ENCODE results near the gene XAGE1A.
"Not testable (repeated sequence)": the region's sequence is repeated elsewhere in the genome, so short reads cannot be mapped to it uniquely, and the experiment has no call there.

The XAGE1A gene, protein sequence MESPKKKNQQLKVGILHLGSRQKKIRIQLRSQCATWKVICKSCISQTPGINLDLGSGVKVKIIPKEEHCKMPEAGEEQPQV

DNA sequence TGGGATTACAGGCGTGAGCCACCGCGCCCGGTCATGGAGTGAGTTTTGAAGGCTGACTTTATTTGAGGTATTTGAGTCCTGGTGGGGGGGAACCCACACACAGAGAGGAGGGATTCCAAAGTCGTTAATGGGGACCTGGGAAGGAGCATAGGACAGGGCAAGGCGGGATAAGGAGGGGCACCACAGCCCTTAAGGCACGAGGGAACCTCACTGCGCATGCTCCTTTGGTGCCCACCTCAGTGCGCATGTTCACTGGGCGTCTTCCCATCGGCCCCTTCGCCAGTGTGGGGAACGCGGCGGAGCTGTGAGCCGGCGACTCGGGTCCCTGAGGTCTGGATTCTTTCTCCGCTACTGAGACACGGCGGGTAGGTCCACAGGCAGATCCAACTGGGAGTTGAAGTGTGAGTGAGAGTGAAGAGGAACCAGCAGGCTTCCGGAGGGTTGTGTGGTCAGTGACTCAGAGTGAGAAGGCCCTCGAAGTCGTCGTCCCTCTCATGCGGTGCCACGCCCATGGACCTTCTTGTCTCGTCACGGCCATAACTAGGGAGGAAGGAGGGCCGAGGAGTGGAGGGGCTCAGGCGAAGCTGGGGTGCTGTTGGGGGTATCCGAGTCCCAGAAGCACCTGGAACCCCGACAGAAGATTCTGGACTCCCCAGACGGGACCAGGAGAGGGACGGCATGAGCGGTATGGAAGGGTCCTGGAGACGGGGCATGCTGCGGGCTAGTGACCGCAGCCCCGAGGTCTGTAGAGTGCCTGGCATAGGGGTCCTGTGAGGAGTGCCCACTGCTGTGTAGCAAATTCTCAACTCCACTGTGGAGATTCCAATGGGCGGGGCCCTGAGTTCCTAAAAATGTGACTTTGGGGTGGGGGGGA is at the start of gene XAGE1A:
TSS of gene XAGE1A (plus strand) at position 264 of the 874 bp plus-strand sequence. CDS start 1,554 bp downstream, outside the sequence.
- H3K27me3 ChIP-seq (ENCODE audit: control insufficient read depth in 1 of 2, insufficient read depth in 2 of 2, low read length in 2 of 2); H3K4me1 ChIP-seq (ENCODE audit: control insufficient read depth, insufficient read depth, low read length); H3K27ac ChIP-seq (ENCODE audit: low read length); H3K4me3 ChIP-seq (ENCODE audit: low read length in 2 of 2); H3K9ac ChIP-seq (ENCODE audit: low read length in 2 of 2); H3K9me3 ChIP-seq (ENCODE audit: control insufficient read depth in 2 of 2, low read length in 2 of 2); H3K36me3 ChIP-seq (ENCODE audit: control insufficient read depth in 2 of 2, insufficient read depth in 2 of 2, low read length in 2 of 2): not testable (repeated sequence)

DNA sequence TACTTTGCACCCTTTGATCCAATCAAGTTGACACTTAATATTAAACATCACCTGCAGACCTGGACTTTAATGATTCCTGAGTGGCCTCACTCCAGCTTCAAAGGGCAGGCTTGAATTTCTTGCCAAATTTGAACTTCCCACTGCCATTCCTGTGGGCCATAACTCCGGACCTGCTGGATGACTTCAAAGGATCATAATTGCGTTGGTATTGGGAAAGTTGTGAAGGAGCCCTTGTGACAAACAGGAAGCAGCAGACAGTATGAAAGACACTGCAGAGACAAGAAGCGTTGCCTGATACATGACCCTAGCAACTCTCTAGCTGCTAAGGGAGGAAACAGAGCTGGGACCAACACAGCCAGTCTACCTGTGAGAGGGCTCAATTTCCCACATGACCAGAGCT is 43.6 kb upstream of the XAGE1A start:
- not testable (repeated sequence) for H3K27ac ChIP-seq (ENCODE audit: low read length); H3K4me3 ChIP-seq (ENCODE audit: low read length in 2 of 2); H3K27me3 ChIP-seq (ENCODE audit: control insufficient read depth in 1 of 2, insufficient read depth in 2 of 2, low read length in 2 of 2); H3K4me1 ChIP-seq (ENCODE audit: control insufficient read depth, insufficient read depth, low read length); H3K9ac ChIP-seq (ENCODE audit: low read length in 2 of 2); H3K36me3 ChIP-seq (ENCODE audit: control insufficient read depth in 2 of 2, insufficient read depth in 2 of 2, low read length in 2 of 2); H3K9me3 ChIP-seq (ENCODE audit: control insufficient read depth in 2 of 2, low read length in 2 of 2)

DNA sequence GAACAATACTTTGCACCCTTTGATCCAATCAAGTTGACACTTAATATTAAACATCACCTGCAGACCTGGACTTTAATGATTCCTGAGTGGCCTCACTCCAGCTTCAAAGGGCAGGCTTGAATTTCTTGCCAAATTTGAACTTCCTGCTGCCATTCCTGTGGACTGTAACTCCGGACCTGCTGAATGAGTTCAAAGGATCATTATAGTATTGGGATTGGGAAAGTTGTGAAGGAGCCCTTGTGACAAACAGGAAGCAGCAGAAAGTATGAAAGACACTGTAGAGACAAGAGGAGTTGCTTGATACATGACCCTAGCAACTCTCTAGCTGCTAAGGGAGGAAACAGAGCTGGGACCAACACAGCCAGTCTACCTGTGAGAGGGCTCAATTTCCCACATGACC is 24.3 kb upstream of the XAGE1A start:
- H3K27ac ChIP-seq (ENCODE audit: low read length); H3K27me3 ChIP-seq (ENCODE audit: control insufficient read depth in 1 of 2, insufficient read depth in 2 of 2, low read length in 2 of 2); H3K4me1 ChIP-seq (ENCODE audit: control insufficient read depth, insufficient read depth, low read length); H3K36me3 ChIP-seq (ENCODE audit: control insufficient read depth in 2 of 2, insufficient read depth in 2 of 2, low read length in 2 of 2); H3K4me3 ChIP-seq (ENCODE audit: low read length in 2 of 2); H3K9ac ChIP-seq (ENCODE audit: low read length in 2 of 2); H3K9me3 ChIP-seq (ENCODE audit: control insufficient read depth in 2 of 2, low read length in 2 of 2): not testable (repeated sequence)

DNA sequence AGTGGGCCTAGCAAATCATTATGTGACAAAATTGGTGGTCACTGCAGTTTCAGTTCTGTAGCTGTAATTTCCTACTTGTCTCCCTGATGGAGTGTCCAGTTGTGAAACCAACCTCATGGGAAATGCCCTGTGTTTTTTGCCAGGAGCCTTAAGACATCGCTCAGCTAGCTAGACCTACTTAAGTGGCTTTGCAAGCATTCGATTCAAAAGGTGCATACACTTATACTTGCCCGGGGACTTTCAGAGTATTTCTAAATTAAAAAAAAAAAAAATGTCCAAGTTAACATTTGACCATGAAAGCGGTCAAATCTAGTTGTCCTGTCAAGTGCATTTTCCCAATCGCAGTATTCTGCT is 788 bp downstream of the XAGE1A start:
- not testable (repeated sequence) for H3K9ac ChIP-seq (ENCODE audit: low read length in 2 of 2); H3K27ac ChIP-seq (ENCODE audit: low read length); H3K36me3 ChIP-seq (ENCODE audit: control insufficient read depth in 2 of 2, insufficient read depth in 2 of 2, low read length in 2 of 2); H3K4me3 ChIP-seq (ENCODE audit: low read length in 2 of 2); H3K27me3 ChIP-seq (ENCODE audit: control insufficient read depth in 1 of 2, insufficient read depth in 2 of 2, low read length in 2 of 2); H3K9me3 ChIP-seq (ENCODE audit: control insufficient read depth in 2 of 2, low read length in 2 of 2); H3K4me1 ChIP-seq (ENCODE audit: control insufficient read depth, insufficient read depth, low read length)

DNA sequence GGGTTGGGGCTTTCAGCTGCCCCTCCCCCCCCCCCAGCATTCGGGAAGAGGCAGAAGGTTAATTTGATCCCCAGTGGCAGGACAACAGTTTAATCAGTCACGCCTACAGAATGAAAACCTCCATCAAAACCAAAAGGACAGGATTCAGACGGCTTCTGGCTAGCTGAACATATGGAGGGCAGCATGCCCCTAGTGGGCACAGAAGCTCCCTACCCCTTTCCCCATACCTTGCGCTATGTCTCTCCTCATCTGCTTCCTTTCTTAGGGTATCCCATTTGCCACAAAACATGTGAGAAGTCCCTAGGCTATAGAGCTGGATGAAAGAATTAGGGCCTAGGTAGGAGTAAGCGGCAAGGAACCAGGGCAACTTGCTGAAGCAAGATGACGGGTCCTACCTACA is 5.8 kb downstream of the XAGE1A start:
- not testable (repeated sequence) for H3K4me3 ChIP-seq (ENCODE audit: low read length in 2 of 2); H3K4me1 ChIP-seq (ENCODE audit: control insufficient read depth, insufficient read depth, low read length); H3K9me3 ChIP-seq (ENCODE audit: control insufficient read depth in 2 of 2, low read length in 2 of 2); H3K9ac ChIP-seq (ENCODE audit: low read length in 2 of 2); H3K27ac ChIP-seq (ENCODE audit: low read length); H3K36me3 ChIP-seq (ENCODE audit: control insufficient read depth in 2 of 2, insufficient read depth in 2 of 2, low read length in 2 of 2)
- peaks cover 0 to 20% of the 10 kb centered on the region in 2 donors for H3K27me3 ChIP-seq (ENCODE audit: control insufficient read depth in 1 of 2, insufficient read depth in 2 of 2, low read length in 2 of 2)

DNA sequence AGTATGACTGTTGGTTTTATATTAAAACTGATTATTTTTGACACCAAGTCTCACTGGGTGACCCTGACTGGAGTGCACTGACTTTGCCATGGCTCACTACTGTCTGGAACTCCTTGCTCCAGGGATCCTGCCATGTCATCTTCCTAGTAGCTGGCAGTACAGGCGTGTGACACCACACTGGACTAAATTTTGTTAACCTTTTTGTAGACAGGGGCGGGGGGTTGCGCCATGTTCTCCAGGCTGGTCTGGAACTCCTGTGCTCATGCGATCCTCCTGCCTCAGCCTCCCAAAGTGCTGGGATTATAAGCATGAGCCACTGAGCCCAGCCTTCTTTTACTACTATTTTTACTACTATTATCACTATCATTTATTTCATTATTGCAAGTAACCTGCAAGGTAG is 8.9 kb downstream of the XAGE1A start:
- peaks cover 0 to 29% of the 10 kb centered on the region in 2 donors for H3K27me3 ChIP-seq (ENCODE audit: control insufficient read depth in 1 of 2, insufficient read depth in 2 of 2, low read length in 2 of 2)
- H3K36me3 ChIP-seq (ENCODE audit: control insufficient read depth in 2 of 2, insufficient read depth in 2 of 2, low read length in 2 of 2), result no peaks in the 10 kb centered on the region
- H3K27ac ChIP-seq (ENCODE audit: low read length), result no peak overlapping the region
- no peak overlapping the region for H3K9ac ChIP-seq (ENCODE audit: low read length in 2 of 2)
- no peak overlapping the region for H3K4me3 ChIP-seq (ENCODE audit: low read length in 2 of 2)
- peaks cover 0 to 8% of the 10 kb centered on the region in 2 donors for H3K9me3 ChIP-seq (ENCODE audit: control insufficient read depth in 2 of 2, low read length in 2 of 2)
- no peaks in the 10 kb centered on the region for H3K4me1 ChIP-seq (ENCODE audit: control insufficient read depth, insufficient read depth, low read length)

DNA sequence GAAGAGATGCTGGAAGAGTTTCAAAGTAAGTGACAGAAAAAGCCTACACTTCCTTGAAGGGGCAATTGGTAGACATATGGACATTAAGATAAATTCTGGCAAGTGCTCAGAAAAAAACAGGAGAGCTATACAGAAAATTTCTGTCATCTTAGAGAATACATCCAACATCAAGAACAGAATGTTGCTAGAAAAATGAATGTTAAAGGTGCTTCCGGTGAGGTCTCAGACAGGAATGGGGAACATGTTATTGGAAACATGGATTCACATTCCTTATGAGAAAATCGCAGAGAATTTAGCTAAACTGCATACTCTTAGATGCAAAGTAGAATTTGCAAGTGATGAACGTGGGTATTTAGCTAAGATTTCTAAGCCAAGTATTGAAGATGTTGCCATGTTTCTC is 11.7 kb downstream of the XAGE1A start:
- H3K27ac ChIP-seq (ENCODE audit: low read length), result no peak overlapping the region
- peaks cover 0 to 8% of the 10 kb centered on the region in 2 donors for H3K9me3 ChIP-seq (ENCODE audit: control insufficient read depth in 2 of 2, low read length in 2 of 2)
- no peak overlapping the region for H3K9ac ChIP-seq (ENCODE audit: low read length in 2 of 2)
- H3K27me3 ChIP-seq (ENCODE audit: control insufficient read depth in 1 of 2, insufficient read depth in 2 of 2, low read length in 2 of 2), result peaks cover 0 to 27% of the 10 kb centered on the region in 2 donors
- no peak overlapping the region for H3K4me3 ChIP-seq (ENCODE audit: low read length in 2 of 2)
- no peaks in the 10 kb centered on the region for H3K36me3 ChIP-seq (ENCODE audit: control insufficient read depth in 2 of 2, insufficient read depth in 2 of 2, low read length in 2 of 2)
- H3K4me1 ChIP-seq (ENCODE audit: control insufficient read depth, insufficient read depth, low read length), result no peaks in the 10 kb centered on the region

DNA sequence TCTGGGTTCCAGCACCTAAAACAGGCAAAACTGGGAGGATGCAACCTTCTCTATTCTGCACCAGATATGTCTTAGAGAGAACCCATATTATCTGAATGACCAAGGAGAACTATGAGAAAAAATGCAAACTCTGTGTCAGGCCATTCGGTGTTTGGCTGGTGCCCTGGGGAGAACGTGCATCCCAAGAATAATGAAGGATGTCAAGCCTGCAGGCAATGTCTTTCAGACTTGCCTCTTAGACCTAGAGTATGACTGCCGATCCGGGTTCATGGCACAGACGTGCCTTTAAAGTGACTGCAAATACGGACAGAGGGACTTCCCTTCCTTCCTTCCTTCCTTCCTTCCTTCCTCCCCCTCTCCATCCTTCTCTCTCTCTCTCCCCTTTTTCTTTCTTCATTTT is 14.3 kb downstream of the XAGE1A start:
- no peak overlapping the region for H3K4me3 ChIP-seq (ENCODE audit: low read length in 2 of 2)
- H3K4me1 ChIP-seq (ENCODE audit: control insufficient read depth, insufficient read depth, low read length), result no peaks in the 10 kb centered on the region
- no peak overlapping the region for H3K9ac ChIP-seq (ENCODE audit: low read length in 2 of 2)
- H3K27ac ChIP-seq (ENCODE audit: low read length), result no peak overlapping the region
- peaks cover 0 to 14% of the 10 kb centered on the region in 2 donors for H3K27me3 ChIP-seq (ENCODE audit: control insufficient read depth in 1 of 2, insufficient read depth in 2 of 2, low read length in 2 of 2)
- H3K9me3 ChIP-seq (ENCODE audit: control insufficient read depth in 2 of 2, low read length in 2 of 2), result peaks cover 0 to 8% of the 10 kb centered on the region in 2 donors
- H3K36me3 ChIP-seq (ENCODE audit: control insufficient read depth in 2 of 2, insufficient read depth in 2 of 2, low read length in 2 of 2), result no peaks in the 10 kb centered on the region

DNA sequence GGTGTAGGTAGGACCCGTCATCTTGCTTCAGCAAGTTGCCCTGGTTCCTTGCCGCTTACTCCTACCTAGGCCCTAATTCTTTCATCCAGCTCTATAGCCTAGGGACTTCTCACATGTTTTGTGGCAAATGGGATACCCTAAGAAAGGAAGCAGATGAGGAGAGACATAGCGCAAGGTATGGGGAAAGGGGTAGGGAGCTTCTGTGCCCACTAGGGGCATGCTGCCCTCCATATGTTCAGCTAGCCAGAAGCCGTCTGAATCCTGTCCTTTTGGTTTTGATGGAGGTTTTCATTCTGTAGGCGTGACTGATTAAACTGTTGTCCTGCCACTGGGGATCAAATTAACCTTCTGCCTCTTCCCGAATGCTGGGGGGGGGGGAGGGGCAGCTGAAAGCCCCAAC is 15.5 kb downstream of the XAGE1A start:
- H3K27ac ChIP-seq (ENCODE audit: low read length); H3K4me1 ChIP-seq (ENCODE audit: control insufficient read depth, insufficient read depth, low read length): not testable (repeated sequence)

DNA sequence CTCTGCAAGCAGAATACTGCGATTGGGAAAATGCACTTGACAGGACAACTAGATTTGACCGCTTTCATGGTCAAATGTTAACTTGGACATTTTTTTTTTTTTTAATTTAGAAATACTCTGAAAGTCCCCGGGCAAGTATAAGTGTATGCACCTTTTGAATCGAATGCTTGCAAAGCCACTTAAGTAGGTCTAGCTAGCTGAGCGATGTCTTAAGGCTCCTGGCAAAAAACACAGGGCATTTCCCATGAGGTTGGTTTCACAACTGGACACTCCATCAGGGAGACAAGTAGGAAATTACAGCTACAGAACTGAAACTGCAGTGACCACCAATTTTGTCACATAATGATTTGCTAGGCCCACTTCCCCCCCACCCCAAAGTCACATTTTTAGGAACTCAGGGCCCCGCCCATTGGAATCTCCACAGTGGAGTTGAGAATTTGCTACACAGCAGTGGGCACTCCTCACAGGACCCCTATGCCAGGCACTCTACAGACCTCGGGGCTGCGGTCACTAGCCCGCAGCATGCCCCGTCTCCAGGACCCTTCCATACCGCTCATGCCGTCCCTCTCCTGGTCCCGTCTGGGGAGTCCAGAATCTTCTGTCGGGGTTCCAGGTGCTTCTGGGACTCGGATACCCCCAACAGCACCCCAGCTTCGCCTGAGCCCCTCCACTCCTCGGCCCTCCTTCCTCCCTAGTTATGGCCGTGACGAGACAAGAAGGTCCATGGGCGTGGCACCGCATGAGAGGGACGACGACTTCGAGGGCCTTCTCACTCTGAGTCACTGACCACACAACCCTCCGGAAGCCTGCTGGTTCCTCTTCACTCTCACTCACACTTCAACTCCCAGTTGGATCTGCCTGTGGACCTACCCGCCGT is 20.7 kb downstream of the XAGE1A start:
- not testable (repeated sequence) for H3K36me3 ChIP-seq (ENCODE audit: control insufficient read depth in 2 of 2, insufficient read depth in 2 of 2, low read length in 2 of 2); H3K9me3 ChIP-seq (ENCODE audit: control insufficient read depth in 2 of 2, low read length in 2 of 2); H3K9ac ChIP-seq (ENCODE audit: low read length in 2 of 2); H3K27me3 ChIP-seq (ENCODE audit: control insufficient read depth in 1 of 2, insufficient read depth in 2 of 2, low read length in 2 of 2); H3K4me3 ChIP-seq (ENCODE audit: low read length in 2 of 2); H3K27ac ChIP-seq (ENCODE audit: low read length); H3K4me1 ChIP-seq (ENCODE audit: control insufficient read depth, insufficient read depth, low read length)

More for the DNA sequence above, 15.5 kb downstream of the XAGE1A start:
- not testable (repeated sequence) for H3K9me3 ChIP-seq (ENCODE audit: control insufficient read depth in 2 of 2, low read length in 2 of 2); H3K4me3 ChIP-seq (ENCODE audit: low read length in 2 of 2); H3K9ac ChIP-seq (ENCODE audit: low read length in 2 of 2); H3K36me3 ChIP-seq (ENCODE audit: control insufficient read depth in 2 of 2, insufficient read depth in 2 of 2, low read length in 2 of 2); H3K27me3 ChIP-seq (ENCODE audit: control insufficient read depth in 1 of 2, insufficient read depth in 2 of 2, low read length in 2 of 2)

DNA sequence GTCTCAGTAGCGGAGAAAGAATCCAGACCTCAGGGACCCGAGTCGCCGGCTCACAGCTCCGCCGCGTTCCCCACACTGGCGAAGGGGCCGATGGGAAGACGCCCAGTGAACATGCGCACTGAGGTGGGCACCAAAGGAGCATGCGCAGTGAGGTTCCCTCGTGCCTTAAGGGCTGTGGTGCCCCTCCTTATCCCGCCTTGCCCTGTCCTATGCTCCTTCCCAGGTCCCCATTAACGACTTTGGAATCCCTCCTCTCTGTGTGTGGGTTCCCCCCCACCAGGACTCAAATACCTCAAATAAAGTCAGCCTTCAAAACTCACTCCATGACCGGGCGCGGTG is 21.3 kb downstream of the XAGE1A start, which contains the start of gene XAGE1B:
TSS of gene XAGE1B (minus strand) at position 77 of the 339 bp plus-strand sequence. CDS start 1,536 bp downstream, outside the sequence.
- not testable (repeated sequence) for H3K27ac ChIP-seq (ENCODE audit: low read length); H3K9me3 ChIP-seq (ENCODE audit: control insufficient read depth in 2 of 2, low read length in 2 of 2); H3K27me3 ChIP-seq (ENCODE audit: control insufficient read depth in 1 of 2, insufficient read depth in 2 of 2, low read length in 2 of 2); H3K4me3 ChIP-seq (ENCODE audit: low read length in 2 of 2); H3K4me1 ChIP-seq (ENCODE audit: control insufficient read depth, insufficient read depth, low read length); H3K9ac ChIP-seq (ENCODE audit: low read length in 2 of 2); H3K36me3 ChIP-seq (ENCODE audit: control insufficient read depth in 2 of 2, insufficient read depth in 2 of 2, low read length in 2 of 2)

Measured in stomach smooth muscle (tissue), 2 donors.